HepG2 (cell line): Measurements from ENCODE around the gene EPHA4. TPM values are rescaled to one million over a fixed set of nuclear protein-coding genes. Genes with fewer than 3 reads are reported as not detected.

ENCODE experiments used
- ATM ChIP-seq: fragments of 450-650 bp; IDR thresholded peaks from 2 replicates; pipeline ENCODE4 v1.7.1; 2017; ENCODE audit warnings: mild to moderate bottlenecking, borderline replicate concordance
- E2F1 ChIP-seq: sonication (generic); formaldehyde crosslinking; IDR thresholded peaks from 2 replicates; pipeline ENCODE4 v1.5.0; 2020; ENCODE audit warnings: missing genetic modification reagents
- GMEB1 ChIP-seq: sonication (generic); formaldehyde crosslinking; IDR thresholded peaks from 2 replicates; pipeline ENCODE4 v1.5.1; 2020; ENCODE audit warnings: missing genetic modification reagents, mild to moderate bottlenecking, borderline replicate concordance
- NPAS2 ChIP-seq: sonication (generic); formaldehyde crosslinking; IDR thresholded peaks from 2 replicates; pipeline ENCODE4 v1.8.0; 2022; ENCODE audit warnings: mild to moderate bottlenecking, missing genetic modification reagents, borderline replicate concordance
- SUZ12 ChIP-seq: fragments of 150-350 bp; IDR thresholded peaks from 2 replicates; pipeline ENCODE4 v1.6.1; 2014; ENCODE audit warnings: low read depth, low read length
- TAF1 ChIP-seq: sonication (generic); formaldehyde crosslinking; IDR thresholded peaks from 2 replicates; pipeline ENCODE4 v1.4.0; 2020; ENCODE audit warnings: missing genetic modification reagents
- ZFP37 ChIP-seq: sonication (generic); formaldehyde crosslinking; IDR thresholded peaks from 2 replicates; pipeline ENCODE4 v1.4.0; 2020; ENCODE audit warnings: missing genetic modification reagents, borderline replicate concordance
- ZFY ChIP-seq: sonication (generic); formaldehyde crosslinking; IDR thresholded peaks from 2 replicates; pipeline ENCODE4 v1.4.0; 2020; ENCODE audit warnings: missing genetic modification reagents
- ZNF318 ChIP-seq: sonication (generic); formaldehyde crosslinking; IDR thresholded peaks from 2 replicates; pipeline ENCODE4 v1.4.0; 2020; ENCODE audit warnings: mild to moderate bottlenecking, missing genetic modification reagents
- ZNF569 ChIP-seq: sonication (generic); formaldehyde crosslinking; IDR thresholded peaks from 2 replicates; pipeline ENCODE4 v1.5.0; 2020; ENCODE audit warnings: mild to moderate bottlenecking, missing genetic modification reagents, moderate library complexity, borderline replicate concordance
- ZNF614 ChIP-seq: IDR thresholded peaks from 2 replicates; pipeline ENCODE4 v1.6.1; 2018; ENCODE audit warnings: missing biosample characterization, missing genetic modification reagents, inconsistent platforms, borderline replicate concordance
- ZNF616 ChIP-seq: sonication (generic); formaldehyde crosslinking; IDR thresholded peaks from 2 replicates; pipeline ENCODE4 v1.5.0; 2020; ENCODE audit warnings: low read depth, mild to moderate bottlenecking, missing genetic modification reagents
- polyA plus RNA-seq, 8 experiments: library from polyadenylated mRNA; depleted of rRNA in 3 of 8; stranded (reverse) in 7 of 8; unstranded in 1 of 8; fragments of >200 nt; fragmentation: Illumina TruSeq in 4 of 8; extraction: Trizol in 4 of 8; gene quantifications; 2 replicates each; pipeline versions ENCODE4 v1.2.1 to v1.2.3, GENCODE V29; 2011 to 2016; ENCODE audit warnings: low read depth in 4 of 8, missing spikeins in 1 of 8, mixed read lengths in 1 of 8; ENCODE audit not compliant: insufficient read depth in 1 of 8
- total RNA-seq, 5 experiments: library from RNA; depleted of rRNA; stranded (reverse); fragments of >200 nt; fragmentation: Illumina TruSeq; extraction: Trizol; gene quantifications; 2 replicates each; pipeline ENCODE4 v1.2.3, GENCODE V29; 2016; ENCODE audit warnings: low read depth in 1 of 5
- TF ChIP-seq, protein P1 (sequence below): sonication (generic); formaldehyde crosslinking; IDR thresholded peaks from 2 replicates; pipeline ENCODE4 v1.4.0; 2020; ENCODE audit warnings: missing genetic modification reagents
- TF ChIP-seq, protein P2 (sequence below): sonication (generic); formaldehyde crosslinking; IDR thresholded peaks from 2 replicates; pipeline ENCODE4 v1.5.1; 2020; ENCODE audit warnings: missing genetic modification reagents, mild to moderate bottlenecking, borderline replicate concordance

EPHA4 gene
- total and polyA plus RNA-seq, 2 of the 13 experiments (the other 11 are each of a cell fraction or from before 2014, with no cell fraction given): not detected

- TF ChIP-seq, protein P1, sequence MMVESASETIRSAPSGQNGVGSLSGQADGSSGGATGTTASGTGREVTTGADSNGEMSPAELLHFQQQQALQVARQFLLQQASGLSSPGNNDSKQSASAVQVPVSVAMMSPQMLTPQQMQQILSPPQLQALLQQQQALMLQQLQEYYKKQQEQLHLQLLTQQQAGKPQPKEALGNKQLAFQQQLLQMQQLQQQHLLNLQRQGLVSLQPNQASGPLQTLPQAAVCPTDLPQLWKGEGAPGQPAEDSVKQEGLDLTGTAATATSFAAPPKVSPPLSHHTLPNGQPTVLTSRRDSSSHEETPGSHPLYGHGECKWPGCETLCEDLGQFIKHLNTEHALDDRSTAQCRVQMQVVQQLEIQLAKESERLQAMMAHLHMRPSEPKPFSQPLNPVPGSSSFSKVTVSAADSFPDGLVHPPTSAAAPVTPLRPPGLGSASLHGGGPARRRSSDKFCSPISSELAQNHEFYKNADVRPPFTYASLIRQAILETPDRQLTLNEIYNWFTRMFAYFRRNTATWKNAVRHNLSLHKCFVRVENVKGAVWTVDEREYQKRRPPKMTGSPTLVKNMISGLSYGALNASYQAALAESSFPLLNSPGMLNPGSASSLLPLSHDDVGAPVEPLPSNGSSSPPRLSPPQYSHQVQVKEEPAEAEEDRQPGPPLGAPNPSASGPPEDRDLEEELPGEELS: no peak
- TF ChIP-seq, protein P2, sequence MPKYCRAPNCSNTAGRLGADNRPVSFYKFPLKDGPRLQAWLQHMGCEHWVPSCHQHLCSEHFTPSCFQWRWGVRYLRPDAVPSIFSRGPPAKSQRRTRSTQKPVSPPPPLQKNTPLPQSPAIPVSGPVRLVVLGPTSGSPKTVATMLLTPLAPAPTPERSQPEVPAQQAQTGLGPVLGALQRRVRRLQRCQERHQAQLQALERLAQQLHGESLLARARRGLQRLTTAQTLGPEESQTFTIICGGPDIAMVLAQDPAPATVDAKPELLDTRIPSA: 0 out of 2 replicates have a peak, but pooled peaks have one; percentile 40
- TF ChIP-seq E2F1 (CRISPR knock-in tag): no peak
- no peak for TF ChIP-seq ZFP37 (CRISPR knock-in tag)
- TF ChIP-seq ZFY (CRISPR knock-in tag): peak; percentile 30; the same call in 1 of the 2 replicates
- no peak for TF ChIP-seq NPAS2 (CRISPR knock-in tag)
- no peak for TF ChIP-seq ATM
- no peak for TF ChIP-seq GMEB1 (CRISPR knock-in tag)
- TF ChIP-seq ZNF318: no peak
- TF ChIP-seq TAF1 (CRISPR knock-in tag): no peak
- TF ChIP-seq ZNF569: no peak
- no peak for TF ChIP-seq SUZ12
- TF ChIP-seq ZNF616 (CRISPR knock-in tag): no peak
- peak; percentile 70; the same call in 1 of the 2 replicates for TF ChIP-seq ZNF614 (CRISPR knock-in tag)
Observed at GRCh38 chr2:221573430-221574230, 1.5 kb upstream of the EPHA4 start (continued).
